Stomach (tissue), 9 donors: ENCODE data around the gene POGLUT2. TPM values are rescaled to one million over a fixed set of nuclear protein-coding genes. Genes with fewer than 3 reads are reported as not detected.

Source experiments
- DNase-seq, 2 donors: peaks; one replicate each; pipeline versions ENCODE4 v3.0.0 to v3.0.0-alpha.2; 2013 to 2019
- H3K27ac ChIP-seq, 5 donors: fragments of 200-600 bp in 4 of 5; sonication (generic) in 4 of 5; one replicate each; pipeline ENCODE4 v1.5.1; 2013 to 2019; ENCODE audit warnings: mild to moderate bottlenecking in 1 of 5, moderate library complexity in 1 of 5
- H3K27me3 ChIP-seq, 3 donors: fragments of 200-600 bp; sonication (generic); one replicate each; pipeline ENCODE4 v1.5.1; 2017 to 2019; ENCODE audit warnings: mixed run types in 1 of 3
- H3K36me3 ChIP-seq, 4 donors: fragments of 200-600 bp; sonication (generic); 1 replicate in 3 of 4; 2 replicates in 1 of 4; pipeline ENCODE4 v1.5.1; 2016 to 2019
- H3K4me1 ChIP-seq, 4 donors: fragments of 200-600 bp; sonication (generic); one replicate each; pipeline ENCODE4 v1.5.1; 2016 to 2019
- H3K4me3 ChIP-seq, 4 donors: fragments of 200-600 bp; sonication (generic) in 3 of 4; one replicate each; pipeline ENCODE4 v1.5.1; 2016 to 2019; ENCODE audit warnings: mild to moderate bottlenecking in 1 of 4
- H3K9me3 ChIP-seq, 4 donors: fragments of 200-600 bp; sonication (generic); one replicate each; pipeline ENCODE4 v1.5.1; 2016 to 2019
- CTCF ChIP-seq, 7 experiments: fragments of 450-650 bp in 4 of 7; fragments of 200-600 bp in 3 of 7; sonication (generic) in 3 of 7; IDR thresholded peaks; one replicate each; pipeline ENCODE4 v1.5.1; 2016 to 2019; ENCODE audit warnings: antibody characterized with exemption in 7 of 7, control low read depth in 2 of 7, mild to moderate bottlenecking in 1 of 7
- EP300 ChIP-seq: sonication (generic); formaldehyde crosslinking; IDR thresholded peaks from one replicate; pipeline ENCODE4 v1.6.1; 2017; ENCODE audit warnings: antibody characterized with exemption
- POLR2A ChIP-seq, 4 donors: fragments of 450-650 bp; IDR thresholded peaks; one replicate each; pipeline ENCODE4 v1.6.1; 2016; ENCODE audit warnings: antibody characterized with exemption in 4 of 4, control low read depth in 2 of 4, mild to moderate bottlenecking in 1 of 4, moderate library complexity in 1 of 4
- POLR2AphosphoS5 ChIP-seq, 3 donors: sonication (generic); formaldehyde crosslinking; IDR thresholded peaks; one replicate each; pipeline ENCODE4 v1.6.1; 2016; ENCODE audit warnings: antibody characterized with exemption in 3 of 3
- WGBS, 5 donors: extraction: QIAGEN DNeasy Blood & Tissue Kit in 3 of 5; methylation state at CpG; one replicate each; pipeline versions ENCODE4 v1.1.5 to v1.1.7; 2013 to 2018; 5-methylcytosine and 5-hydroxymethylcytosine counted together
- intact Hi-C: fragments of 100-400 bp; cut with DNase I; formaldehyde crosslinking; loops from one replicate; pipeline ENCODE4 v1.15.1; 2023; ENCODE audit warnings: low total_unique reads
- polyA plus RNA-seq, 3 donors: library from polyadenylated mRNA; stranded (reverse); fragments of 200-250 nt; gene quantifications; one replicate each; pipeline ENCODE4 v1.2.3, GENCODE V29; 2013
- total RNA-seq, 5 donors: library from RNA; depleted of rRNA; stranded (reverse); fragments of >200 nt; gene quantifications; one replicate each; pipeline versions ENCODE4 v1.1.0 to v1.2.3, GENCODE V29; 2014 to 2016
- donor health status: healthy with polysubstance abuse.
- donor health status: Bipolar disorder and iron deficiency.
- donor health status: healthy.

The POGLUT2 gene
- total and polyA plus RNA-seq, 8 donors: 0.58 to 48.2 (median 2.2) TPM; not detected in 1

DNA sequence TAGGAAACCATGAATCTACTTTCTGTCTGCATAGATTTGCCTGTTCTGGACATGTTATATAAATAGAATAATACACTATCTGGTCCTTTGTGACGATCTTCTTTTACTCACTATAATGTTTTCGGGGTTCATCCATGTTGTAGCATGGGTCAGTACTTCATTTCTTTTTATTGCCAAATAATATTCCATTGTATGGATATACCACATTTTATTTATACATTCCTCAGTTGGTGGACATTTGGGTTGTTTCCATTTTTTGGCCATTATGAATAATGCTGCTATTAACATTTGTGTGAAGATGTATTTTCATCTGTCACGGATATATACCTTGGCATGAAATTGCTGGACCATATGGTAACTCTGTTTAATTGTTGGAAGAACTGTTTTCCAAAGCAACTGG, 6.9 kb upstream of the POGLUT2 start:
- Histone ChIP-seq H3K9me3 (peaks cover 0 to 8% (median 0%) of the 10 kb centered on the region in 4 donors), H3K36me3 (peaks cover 0 to 17% (median 12%) of the 10 kb centered on the region in 4 donors), H3K27me3 (no peaks in the 10 kb centered on the region), H3K27ac (no peak overlapping the region), H3K4me3 (no peak overlapping the region), H3K4me1 (peaks cover 0 to 28% (median 14%) of the 10 kb centered on the region in 4 donors)
- no peak for DNase-seq
- intact Hi-C loops: no loop called here
- TF ChIP-seq POLR2AphosphoS5 (IDR thresholded peaks at IDR 0.05) (no peak), CTCF (IDR thresholded peaks at IDR 0.05) (no peak), EP300 (no peak), POLR2A (IDR thresholded peaks at IDR 0.05) (no peak)
- WGBS, 5 donors: 93 to 99% (median 96%) methylated on average over 3 of the region's 3 CpGs

DNA sequence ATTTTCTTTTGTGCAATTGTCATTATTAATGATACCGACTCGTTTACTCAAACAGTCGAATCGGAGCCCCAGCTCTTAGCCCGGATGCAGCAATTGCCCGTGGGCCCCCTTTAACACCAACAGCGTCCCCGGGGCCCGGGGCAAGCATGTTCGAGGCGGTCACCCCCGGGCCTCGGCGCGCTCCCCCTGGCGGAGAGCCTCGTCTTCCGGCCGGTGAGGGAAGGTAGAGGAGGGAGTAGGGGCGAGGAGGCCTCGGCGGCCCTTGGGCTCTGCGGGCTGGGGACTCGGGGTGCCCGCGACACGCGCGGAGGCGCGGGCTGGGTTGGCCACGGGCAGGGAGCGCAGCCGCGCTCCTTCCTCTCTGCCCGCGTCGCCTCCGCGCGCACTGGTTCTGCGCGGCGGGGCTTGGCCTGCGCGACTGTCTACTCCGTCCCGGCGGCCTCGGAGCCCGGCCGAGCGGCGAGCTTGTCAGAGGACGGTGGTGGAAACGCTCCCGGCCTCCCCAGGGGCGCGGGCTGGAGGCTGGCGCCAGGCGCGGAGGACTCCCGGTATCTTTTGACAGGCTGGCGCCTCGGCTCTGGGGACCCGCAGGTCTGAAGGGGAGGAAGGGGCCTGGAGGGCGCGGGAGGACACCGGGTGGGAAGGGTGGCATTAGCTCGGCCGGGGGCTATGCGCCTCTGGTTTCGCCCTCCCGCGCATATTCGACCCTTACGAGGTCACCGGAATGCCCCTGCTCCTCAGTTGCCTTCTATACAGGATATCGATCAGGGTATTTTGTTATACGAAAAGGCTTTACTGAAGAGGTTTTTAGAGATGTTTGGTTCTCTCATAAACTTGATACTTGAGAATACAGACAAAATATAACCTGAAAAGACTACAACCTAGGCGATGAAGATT, 1.6 kb upstream of the POGLUT2 start:
- H3K9me3 ChIP-seq: no peaks in the 10 kb centered on the region
- peak; percentile 83 to 95 for DNase-seq
- H3K27ac ChIP-seq: peak overlapping the region; percentile 55 to 87 (median 83)
- peak overlapping the region; percentile 79 to 90 (median 87) for H3K4me3 ChIP-seq
- intact Hi-C loops: no loop called here
- no peaks in the 10 kb centered on the region for H3K27me3 ChIP-seq
- H3K36me3 ChIP-seq: peaks cover 0 to 2% (median 0%) of the 10 kb centered on the region in 4 donors
- TF ChIP-seq EP300: no peak
- peak in 5 of 7 experiments; percentile 31 to 78 (median 61) for TF ChIP-seq CTCF (IDR thresholded peaks at IDR 0.05)
- peak in 2 of 3 donors; percentile 20 to 74 for TF ChIP-seq POLR2AphosphoS5 (IDR thresholded peaks at IDR 0.05)
- no peak for TF ChIP-seq POLR2A (IDR thresholded peaks at IDR 0.05)
- 1 to 2% (median 1%) methylated on average over 40 to 81 of the region's 81 CpGs for WGBS, 5 donors
- peaks cover 5 to 47% (median 34%) of the 10 kb centered on the region in 4 donors for H3K4me1 ChIP-seq

DNA sequence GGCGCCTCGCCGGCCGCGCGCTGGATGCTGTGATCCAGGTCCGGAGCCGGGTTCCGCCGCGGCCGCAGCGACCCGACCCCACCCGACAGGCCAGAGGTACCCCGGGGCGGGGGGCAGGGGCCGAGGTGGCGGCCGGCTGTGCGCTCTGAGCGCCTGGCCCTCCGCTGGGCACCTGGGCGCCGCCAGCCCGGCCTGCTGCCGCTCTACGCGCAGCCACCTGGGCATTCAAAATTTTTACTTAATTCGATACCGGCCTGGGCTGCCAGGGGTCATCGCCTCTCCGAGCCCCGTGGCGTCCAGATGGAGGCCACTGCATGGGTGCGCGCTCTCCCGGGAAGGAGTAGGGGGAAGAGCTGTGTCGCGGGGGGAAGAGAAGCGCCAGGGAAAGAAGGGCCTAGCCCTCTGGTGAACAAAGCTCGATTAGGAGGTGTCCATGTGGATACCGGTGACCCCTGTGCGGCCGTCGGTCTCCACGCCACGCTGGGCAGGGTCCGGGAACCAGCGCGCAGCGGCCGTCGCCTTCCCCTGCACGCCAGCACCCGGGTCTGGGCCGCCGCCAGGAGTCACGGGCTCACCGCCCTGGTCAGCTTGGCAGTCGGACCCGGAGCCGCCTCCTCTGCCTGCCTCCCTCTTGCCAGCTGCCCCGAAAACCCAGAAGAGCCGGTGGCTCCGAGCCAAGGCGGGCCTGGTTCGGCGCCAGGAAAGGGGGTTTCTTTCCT, 809 bp upstream of the POGLUT2 start:
- Histone ChIP-seq H3K4me3 (peak overlapping the region; percentile 79 to 90 (median 87)), H3K36me3 (peaks cover 0 to 4% (median 0%) of the 10 kb centered on the region in 4 donors), H3K27ac (peak overlapping the region; percentile 55 to 87 (median 83)), H3K4me1 (peaks cover 5 to 47% (median 34%) of the 10 kb centered on the region in 4 donors), H3K27me3 (no peaks in the 10 kb centered on the region), H3K9me3 (no peaks in the 10 kb centered on the region)
- intact Hi-C loops: no loop called here
- DNase-seq: peak; percentile 29 to 71
- TF ChIP-seq POLR2AphosphoS5 (IDR thresholded peaks at IDR 0.05) (no peak), CTCF (IDR thresholded peaks at IDR 0.05) (no peak), EP300 (no peak), POLR2A (IDR thresholded peaks at IDR 0.05) (no peak)
- WGBS, 5 donors: 0 to 1% (median 0%) methylated on average over 12 to 69 of the region's 69 CpGs

GRCh38 chr13:102793611-102794355, 5.0 kb downstream of the POGLUT2 start:
- Histone ChIP-seq H3K27me3 (no peaks in the 10 kb centered on the region), H3K4me1 (peaks cover 5 to 14% (median 10%) of the 10 kb centered on the region in 4 donors), H3K27ac (no peak overlapping the region), H3K36me3 (peaks cover 0 to 54% (median 41%) of the 10 kb centered on the region in 4 donors), H3K9me3 (no peaks in the 10 kb centered on the region), H3K4me3 (no peak overlapping the region)
- TF ChIP-seq POLR2A (IDR thresholded peaks at IDR 0.05): no peak
- no peak for TF ChIP-seq POLR2AphosphoS5 (IDR thresholded peaks at IDR 0.05)
- TF ChIP-seq CTCF (IDR thresholded peaks at IDR 0.05): no peak
- no peak for TF ChIP-seq EP300
- DNase-seq: no peak
- intact Hi-C loops: no loop called here
- WGBS, 5 donors: 89 to 93% (median 91%) methylated on average over 9 of the region's 9 CpGs
